HG03571 (cell line): ENCODE results near the gene ADAMTS9.

Experiments used
- ATAC-seq: cut with Tn5 transposase; IDR thresholded peaks from one replicate; pipeline ENCODE4 v1.9.1; 2021; ENCODE audit not compliant: unreplicated experiment

ADAMTS9 gene

DNA sequence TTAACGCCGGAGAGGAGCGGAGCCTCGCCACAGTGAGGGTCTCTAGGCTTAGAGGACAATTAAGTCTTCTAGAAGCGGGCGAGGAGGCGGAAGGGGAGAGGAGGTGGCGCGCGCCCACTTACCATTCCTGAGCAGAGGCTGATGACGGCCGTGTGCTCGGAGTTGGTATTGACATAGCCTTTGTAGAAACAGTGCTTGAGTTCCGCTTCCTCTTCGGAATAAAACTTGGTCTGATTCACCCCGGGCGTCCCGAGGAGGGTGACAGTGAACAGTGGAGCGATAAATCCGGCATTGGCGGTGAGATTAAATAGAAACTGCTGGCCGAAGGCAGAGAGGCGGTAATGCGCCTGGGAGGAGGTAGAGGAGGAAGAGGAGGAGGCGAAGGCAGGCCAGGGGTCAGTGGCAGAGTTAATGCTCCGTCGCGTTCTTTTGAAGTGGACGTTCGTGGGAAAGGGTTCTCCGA is 1.3 kb downstream of the ADAMTS9 start:
- no peak for ATAC-seq

DNA sequence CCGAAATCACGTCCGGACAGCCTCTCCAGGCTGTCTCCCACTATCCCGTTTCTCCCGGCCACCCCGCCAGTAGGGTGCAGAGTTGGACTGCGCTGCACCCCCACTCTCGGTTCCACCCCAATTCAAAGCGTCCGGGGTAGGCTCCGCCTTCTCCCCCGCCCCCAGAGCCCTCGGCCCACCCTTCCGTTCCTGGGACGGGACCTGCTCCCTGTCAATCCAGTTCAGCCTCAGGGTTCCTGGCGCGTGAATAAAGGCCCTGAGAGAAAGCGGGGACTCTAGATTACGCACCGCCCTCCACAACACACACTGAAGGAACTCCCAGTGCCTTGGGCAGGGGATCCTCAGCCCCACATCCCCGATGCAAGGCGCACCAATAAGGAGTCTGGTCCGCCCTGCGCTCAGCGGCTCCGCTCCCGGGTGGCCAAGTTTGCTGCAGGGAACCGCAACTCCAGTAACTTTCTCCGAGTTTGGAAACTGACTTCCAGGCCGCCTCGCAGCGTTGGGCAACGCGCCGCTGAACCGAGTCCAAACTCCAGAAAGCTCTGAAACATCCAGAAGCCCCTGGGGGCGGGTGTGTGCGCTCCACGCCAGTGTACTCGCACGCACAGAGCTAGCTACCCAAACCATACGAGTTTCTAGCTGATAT is 1.9 kb downstream of the ADAMTS9 start:
- no peak for ATAC-seq

DNA sequence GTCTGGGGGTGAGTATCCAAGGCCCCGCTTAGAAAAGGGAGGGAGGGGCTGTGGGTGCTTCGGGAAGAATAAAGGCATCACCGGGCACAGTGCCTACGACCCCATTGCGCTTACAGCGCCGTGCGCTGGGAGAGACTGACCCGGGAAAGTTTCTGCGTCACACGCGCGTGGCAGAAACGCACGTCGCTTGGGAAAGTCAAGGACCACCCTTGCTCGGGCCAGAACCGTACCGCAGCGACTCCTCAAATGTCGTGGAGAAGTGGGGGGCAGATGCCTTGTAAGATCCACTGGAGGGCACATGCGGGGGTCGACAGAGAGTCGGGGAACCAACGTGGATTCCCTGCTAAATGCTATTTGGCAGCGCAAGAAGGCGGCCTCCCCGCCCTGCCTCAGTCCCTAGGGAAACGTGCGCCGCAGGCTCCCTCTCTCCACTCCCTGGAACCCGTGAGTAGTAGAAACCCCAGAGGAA is 2.4 kb downstream of the ADAMTS9 start:
- ATAC-seq: no peak

DNA sequence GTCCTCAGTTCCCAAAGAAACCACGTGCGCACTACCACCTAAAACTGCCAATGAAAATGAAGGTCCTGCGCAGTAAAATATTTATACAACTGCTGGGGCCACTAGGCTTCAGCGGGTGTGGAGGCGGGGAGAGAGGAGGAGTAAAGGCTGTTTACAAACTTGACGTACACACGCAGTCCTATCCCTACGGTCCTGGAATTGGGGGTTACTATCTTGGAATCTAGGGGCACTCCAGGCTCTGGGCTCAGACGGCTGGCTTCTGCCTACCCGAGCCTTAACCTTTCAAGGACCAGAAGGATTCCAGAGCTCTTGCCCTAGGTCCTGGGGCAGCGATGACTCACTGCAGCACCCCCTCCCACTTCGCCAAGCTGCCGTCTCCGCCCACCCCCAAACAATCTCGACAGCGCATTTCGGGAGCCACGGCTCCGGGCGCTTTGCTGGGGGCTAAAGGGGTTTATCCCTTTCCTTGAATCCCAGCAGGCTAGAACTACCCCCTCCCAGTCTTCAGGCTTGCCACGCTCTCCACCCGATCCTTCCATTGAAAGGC is 3.0 kb downstream of the ADAMTS9 start:
- ATAC-seq: no peak

DNA sequence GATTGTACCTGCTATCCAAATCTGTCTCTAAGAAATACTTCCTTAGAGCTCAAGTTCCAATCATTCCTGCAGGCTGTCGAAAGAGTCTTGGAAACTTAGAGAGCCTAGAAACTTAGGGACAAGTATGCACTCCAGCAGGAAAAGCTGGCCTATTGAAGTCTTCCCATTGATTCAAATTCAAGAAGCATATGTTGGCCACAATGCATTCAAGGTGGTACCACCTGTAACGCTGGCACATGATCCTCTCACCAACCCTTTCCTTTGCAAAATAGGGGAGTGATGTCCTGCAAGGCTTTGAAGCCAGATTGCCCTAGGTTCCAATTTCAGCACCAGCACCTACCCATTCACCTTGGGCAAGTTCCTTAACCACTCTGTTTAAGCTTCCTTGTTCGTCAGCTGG is 6.0 kb downstream of the ADAMTS9 start:
- ATAC-seq: no peak

DNA sequence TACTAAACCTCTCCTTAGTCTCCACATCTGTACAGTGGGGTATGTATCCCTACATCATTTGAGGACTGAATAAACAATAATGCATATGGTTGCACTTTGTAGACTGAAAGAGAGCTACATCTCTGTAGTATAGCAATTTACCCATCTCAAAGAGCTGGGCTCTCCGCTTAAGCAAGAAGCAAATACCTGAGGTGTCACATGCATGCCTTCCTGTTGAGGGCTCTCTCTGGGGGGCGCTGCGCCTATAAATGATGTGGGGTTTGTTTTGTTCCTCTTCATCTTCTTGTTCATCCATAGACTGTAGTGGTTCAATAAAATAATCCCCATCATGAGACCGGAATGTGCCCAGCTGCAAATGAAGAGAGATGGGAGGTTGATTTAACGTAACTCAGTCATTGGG is 6.8 kb downstream of the ADAMTS9 start:
- no peak for ATAC-seq

DNA sequence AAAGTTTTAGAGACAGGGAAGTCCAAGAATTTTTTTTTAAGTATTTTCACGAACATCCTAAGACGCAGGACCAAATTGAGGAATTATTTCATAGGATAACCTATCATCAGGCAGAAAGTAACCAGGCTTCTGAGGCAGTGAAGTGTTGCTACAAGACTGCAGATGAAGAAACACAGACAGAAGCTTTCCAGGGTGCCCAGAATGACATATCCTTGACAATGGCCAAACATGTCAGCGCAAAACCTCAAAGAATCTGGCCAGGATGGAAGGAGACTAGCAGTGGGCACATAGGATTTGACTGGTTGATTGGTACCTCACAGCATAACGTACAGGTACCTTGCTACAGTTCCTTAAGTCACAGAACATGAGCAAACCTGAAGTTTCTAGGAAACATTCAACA is 7.5 kb downstream of the ADAMTS9 start:
- no peak for ATAC-seq

DNA sequence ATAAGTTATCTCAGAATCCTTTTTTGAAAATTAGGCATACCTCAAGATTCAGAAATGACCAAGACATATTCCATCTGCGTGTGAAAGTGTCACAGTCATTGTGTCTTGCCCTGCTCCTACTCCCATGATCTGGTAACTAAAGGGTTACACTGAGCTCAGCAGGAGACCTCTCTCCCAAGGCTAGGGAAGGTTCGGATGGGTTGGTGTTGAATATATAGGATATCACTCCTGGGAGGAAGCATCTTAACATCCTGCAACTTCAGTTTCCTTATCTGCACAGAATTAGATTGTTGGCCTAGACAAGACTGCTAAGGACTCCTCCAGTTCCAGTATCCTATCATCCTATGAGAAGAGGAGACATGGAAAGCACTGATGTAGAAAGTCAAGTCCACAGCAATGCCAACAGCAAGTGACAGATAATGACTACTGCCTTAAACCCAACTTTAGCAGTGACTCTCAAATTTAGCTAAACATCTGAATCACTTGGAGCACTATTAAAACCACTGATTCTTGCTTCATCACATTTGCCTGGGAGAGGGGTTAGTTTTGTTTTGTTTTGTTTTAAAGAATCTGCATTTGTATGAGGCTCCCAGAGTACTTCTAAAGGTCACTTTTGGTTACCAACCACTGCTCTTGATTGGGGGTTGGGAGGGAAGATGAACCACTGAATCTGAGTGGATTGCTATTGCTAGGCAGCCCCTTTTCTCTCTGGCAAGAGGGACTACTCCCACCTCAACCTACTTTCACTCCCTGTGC is 9.7 kb downstream of the ADAMTS9 start:
- no peak for ATAC-seq

DNA sequence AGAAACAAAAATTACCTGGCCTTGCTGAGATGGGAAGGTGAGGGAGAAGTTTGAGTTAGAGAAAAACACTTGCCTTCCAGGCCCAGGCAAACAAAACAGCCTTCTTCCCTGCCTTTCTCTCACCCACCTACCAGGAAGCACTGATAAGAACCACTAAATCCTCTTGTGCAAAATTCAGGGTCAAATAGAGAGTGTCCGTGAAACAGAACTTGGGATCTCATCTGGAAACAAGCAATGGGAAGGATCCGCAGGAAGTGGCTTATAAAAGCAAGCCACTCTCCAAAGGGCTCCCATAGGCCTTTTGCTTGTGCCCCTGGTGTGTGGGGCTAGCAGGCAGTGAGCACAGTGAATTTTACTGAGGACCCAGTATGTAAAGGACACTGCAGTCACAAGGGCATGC is 11.0 kb downstream of the ADAMTS9 start:
- ATAC-seq: no peak

DNA sequence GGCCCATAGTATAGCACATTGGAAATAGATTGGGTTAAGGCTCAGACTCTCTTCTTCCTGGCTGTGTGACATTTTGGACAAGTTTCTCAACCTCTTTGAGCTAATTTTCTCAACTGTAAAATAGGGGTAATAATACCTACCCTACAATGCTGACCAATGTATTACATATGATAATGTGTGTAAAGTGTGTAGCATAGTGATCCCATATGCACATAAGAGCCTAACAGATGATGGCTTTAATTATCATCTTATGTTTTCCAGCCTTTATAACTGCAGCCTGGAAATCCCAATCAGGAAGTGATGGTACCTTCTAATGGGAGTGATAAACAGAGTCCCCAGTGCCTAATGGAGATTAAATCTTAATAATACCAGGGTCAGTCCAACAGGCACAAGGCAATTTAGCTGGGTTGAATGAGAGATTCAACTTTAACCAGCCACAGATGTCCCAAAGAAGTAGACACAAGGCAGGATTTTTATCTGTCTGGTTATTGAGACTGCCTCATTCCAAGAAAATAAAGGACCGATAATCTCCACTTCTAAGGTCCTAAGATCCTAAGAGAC is 12.0 kb downstream of the ADAMTS9 start:
- ATAC-seq: no peak

DNA sequence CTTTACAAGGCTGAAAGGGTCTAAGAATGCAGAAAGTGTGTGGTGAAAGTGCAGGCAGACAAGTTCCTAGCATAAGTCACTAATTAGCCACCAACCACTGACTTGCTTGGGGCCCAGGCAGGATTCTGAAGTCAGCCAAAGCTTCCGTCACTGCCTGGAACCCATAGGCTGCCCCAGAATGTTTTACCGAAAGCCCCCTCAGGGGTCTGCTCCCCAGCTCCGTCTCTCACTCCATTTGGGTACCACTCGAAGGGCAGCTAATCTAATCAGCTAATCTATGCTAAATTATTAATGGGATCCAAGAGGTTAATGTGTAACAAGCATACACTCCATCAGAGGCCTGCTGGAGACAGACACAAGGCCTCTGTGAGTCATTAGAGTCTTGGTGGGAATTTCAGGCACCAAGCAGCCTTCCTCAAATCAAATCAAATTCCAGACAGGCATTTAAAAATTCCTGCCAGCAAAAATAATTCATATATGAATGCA is 13.2 kb downstream of the ADAMTS9 start:
- no peak for ATAC-seq

DNA sequence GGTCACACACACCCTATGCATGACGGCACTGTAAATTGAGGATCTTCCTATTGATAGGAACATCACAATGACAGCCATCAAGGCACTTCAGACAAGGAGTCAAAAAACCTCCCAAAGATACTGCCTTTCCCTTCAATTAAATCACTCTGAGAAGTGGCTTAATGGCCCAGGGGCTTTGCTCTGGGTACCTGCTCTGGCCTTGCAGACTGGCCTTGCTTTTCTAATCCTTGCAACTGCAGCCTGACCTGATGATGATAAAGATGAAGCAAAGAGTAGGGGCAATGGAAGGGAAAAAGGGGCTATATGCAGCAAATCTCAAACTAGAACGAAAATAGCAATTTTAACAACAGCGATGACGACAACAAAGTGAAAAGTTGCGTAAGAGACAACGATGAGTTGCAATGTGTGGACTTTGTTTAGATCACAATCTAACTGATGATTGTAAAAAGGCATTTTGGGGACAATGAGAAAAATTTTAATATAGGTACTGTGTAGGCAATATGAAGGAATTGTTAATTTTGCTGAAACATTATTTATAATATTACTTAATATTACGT is 14.6 kb downstream of the ADAMTS9 start:
- ATAC-seq: no peak

DNA sequence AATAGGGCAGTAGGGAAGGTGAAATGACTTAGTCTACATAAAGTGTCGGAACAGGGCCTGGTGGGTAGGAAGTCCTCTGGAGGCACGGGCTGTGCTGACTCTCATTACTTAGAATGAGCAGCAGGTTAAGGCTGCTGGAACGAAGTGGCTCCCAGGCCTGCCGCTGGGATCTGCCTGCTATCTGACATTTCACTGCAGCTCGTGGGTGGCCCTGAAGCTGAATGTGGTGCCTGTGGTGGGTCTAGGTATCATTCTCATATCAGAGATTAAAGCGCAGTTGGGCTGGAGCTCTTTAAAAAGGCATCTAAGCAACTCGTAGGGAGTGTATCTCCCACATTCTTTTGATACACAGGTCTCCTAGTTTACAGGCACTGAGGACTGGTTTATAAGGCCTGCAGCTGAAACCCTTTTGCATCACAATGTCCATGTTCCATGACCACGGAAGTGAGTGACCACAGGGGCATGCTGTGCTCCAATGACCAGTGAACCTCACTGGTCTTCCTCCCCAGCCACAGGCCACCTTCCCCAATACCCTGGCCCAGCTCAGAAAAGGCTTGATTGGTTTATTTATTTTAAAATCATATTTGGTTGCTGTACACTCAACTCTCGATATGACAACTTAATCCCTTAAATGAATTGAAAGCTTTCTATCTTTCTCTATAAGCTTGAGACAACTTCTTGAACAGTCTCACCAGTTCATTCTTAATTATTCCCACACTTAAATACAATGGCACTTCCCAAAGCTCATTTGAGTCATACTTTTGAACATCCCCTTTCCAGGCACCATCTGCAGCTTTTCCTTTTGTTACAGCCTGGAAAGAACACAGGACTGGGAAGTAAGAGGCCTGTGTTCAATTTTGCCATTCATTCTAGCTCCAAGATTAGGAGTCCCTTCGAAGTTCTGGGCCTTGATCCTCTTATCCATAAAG is 19.0 kb downstream of the ADAMTS9 start:
- no peak for ATAC-seq

DNA sequence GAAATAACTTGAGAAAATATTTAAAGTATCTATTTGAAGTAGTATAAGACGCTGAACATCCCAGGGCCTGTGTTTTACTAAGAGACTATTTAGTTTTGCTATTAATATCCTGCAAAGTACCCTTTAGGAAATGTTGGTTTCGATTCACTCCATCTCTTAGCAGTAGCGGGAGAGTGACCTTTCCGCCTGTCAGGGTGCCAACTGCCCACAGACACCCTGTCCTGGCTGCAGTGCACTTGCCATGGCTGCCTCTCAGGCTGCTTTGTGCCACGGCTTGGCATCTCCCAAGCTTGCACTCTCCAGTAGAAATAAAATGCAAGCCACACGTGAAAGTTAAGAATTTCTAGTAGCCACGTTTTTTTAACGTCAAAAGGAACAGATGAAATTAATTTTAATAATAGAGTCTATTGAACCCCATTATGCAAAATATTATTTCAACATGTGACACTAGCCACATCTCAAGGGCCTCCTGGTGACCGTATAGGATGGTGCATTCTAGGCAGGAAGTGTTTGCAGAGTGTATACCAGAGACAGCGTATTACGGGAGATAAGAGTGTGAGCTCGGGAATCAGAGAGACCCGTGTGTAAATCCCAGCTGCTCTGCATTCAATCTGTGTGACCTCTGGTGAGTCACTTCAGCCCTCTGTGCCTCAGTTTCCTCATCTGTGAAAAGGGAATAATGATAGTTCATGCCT is 19.8 kb downstream of the ADAMTS9 start:
- no peak for ATAC-seq

DNA sequence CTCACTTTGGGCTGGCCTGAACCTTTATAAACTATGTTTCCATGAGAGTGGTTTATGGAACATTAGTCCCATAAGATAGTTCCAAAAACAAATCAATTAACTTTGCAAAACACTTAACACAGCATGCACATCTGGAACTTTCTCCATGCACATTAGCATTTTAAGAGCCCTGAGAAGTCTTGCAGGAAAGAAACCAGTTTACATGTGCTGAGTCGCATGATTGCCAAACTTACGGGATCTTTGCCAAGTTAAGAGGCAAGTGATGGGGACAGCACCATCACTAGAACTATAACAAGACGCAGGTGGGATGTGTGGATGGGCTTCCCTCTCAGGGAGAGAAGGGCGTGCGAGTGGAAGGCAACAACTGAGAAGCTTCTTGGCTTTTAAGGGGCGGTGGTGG is 20.7 kb downstream of the ADAMTS9 start:
- no peak for ATAC-seq

DNA sequence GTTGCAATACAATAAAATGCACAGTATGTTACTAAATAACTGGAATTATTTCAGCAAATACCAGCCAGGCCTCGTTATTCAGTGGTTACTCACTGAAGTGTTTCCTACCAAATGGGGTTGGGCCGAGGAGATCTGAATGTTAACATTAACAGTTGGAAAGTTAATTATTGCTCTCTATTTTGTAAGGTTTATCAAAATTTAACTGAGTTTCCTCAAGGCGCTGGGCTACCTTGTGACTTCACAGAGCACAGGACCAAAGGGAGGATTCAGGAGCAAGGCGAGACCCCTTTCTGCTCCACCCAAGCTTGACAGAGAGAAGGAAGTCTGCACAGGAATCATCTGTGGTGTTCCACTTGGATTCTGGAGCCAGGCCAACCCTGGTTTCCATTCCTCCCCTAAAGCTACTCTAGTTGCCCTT is 21.6 kb downstream of the ADAMTS9 start:
- no peak for ATAC-seq

DNA sequence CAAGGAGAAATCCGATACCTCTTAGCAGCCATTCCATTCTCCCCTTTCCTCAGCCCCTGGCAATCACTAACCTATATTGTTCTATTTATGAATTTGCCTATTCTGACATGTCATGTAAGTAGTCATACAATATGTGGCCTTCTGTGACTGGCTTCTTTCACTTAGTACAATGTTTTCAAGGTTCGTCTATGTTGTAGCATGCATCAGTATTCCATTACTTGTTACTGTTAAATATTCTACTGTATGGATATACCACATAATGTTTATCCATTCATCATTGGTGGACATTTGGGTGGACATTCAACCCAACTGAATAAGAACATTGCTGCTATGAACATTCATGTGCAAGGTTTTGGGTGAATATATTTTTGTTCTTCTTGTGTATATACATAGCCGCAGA is 23.4 kb downstream of the ADAMTS9 start:
- ATAC-seq: no peak

DNA sequence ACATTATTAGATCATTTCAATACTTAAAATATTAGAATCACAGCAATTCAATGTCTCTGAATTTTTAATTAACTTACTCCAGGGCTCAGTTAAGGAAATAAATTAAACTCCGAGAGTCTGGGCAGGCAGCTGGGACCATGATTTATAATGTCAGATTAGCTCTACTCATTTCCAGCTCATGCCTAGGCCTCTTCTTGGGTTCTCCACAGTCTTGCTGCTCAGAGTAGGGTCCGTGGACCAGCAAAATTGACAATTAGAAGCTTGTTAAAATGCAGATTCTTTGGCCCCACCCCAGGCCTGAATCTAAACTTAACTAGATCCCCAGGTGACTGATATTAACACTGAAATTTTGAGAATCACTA is 28.2 kb downstream of the ADAMTS9 start:
- ATAC-seq: no peak

DNA sequence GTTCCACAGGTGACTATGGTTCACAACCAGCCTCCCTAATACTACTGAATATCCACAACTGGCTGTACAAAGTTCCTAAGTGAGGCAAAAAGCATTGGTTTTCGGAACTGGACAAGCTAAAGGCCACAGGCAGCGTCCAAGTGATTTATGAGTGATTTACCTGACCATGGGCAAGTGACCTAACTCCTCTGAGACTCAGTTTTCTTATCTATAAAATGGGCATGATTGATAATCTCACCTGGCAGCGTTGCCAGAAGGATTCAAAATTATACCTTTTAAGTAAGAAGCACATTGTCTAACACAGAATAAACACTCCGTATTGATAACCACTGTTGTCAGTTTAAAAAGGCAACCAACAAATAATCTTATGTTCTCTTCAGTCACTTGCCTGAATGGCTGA is 29.8 kb downstream of the ADAMTS9 start:
- no peak for ATAC-seq

DNA sequence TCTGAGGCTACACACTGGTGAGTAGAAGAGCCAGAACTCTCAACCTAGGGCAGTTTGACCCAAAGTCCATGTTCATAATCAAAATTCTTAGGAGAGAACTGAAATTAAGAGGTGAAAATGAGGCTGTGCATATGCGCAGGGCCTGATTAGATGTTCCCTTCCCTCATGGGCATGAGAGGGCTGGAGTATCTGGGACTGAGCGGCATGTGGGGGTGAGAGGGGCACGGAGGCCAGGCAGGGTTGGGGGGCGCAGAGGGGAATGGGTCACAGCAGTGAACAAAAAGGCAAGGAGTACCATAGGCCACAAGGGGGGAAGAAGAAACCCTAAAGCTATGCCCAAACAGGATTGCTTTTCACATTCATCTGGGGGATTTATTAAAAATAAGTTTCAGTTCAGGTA is 31.3 kb downstream of the ADAMTS9 start:
- ATAC-seq: no peak
